SK-N-MC (cell line): ENCODE measurements around the gene POU6F1.

Experiments used
- EZH2 ChIP-seq: fragments of 200-600 bp; sonication (generic); IDR thresholded peaks from one replicate; pipeline ENCODE4 v1.6.1; 2017; ENCODE audit warnings: antibody characterized with exemption
- FOXP2 ChIP-seq: optimal IDR thresholded peaks from 2 replicates; pipeline ENCODE3; 2011; ENCODE audit warnings: mild to moderate bottlenecking, moderate library complexity; ENCODE audit not compliant: insufficient read depth; ENCODE audit errors: extremely low read length, control extremely low read depth
- POLR2AphosphoS5 ChIP-seq: IDR thresholded peaks from 2 replicates; pipeline ENCODE4 v1.6.1; 2012; ENCODE audit warnings: mild to moderate bottlenecking, low read depth, low read length, borderline replicate concordance

GRCh38 chr12:51156245-51156765 lies 61.6 kb downstream of the POU6F1 start:
- TF ChIP-seq EZH2 (no peak), POLR2AphosphoS5 (no peak), FOXP2 (no peak)
